Measurements from ENCODE around the gene ZMYND10. TPM values are rescaled to one million over a fixed set of nuclear protein-coding genes. Genes with fewer than 3 reads are reported as not detected.

ZMYND10 gene
- polyA plus RNA-seq, 1 of the 3 experiments (the other 2 are of a cell fraction): 0.95 TPM

DNA sequence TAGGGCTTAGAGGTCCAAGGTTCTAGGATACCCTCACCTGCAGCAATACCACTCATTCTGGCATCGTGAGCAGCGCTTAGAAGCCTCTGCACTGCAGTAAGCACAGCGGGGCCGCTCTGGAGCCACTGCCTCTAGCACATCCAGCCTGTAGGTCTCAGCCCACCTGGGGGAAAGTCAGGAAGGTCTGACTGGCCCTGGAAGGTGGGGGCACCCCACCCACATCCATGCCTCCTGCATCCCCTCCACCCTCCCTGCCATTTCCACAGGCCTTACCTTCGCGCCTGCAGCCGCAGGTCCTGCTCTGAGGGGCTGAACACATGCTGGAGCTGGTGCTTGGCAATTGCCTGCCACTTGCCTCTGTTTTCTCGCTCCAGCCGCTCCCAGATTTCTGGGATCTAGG, 4.0 kb downstream of the ZMYND10 start:
- H3K4me1 ChIP-seq (ENCODE audit: control insufficient read depth in 1 of 2, insufficient read depth in 2 of 2, low read depth in 1 of 2, low read length in 1 of 2): peaks cover 5 to 14% of the 10 kb centered on the region in 2 experiments; a peak in 2 of 4 replicates
- WGBS (ENCODE audit: low lambda C conversion rate): 97% methylated on average over 7 of the region's 9 CpGs
- H3K27me3 ChIP-seq (ENCODE audit: insufficient read depth): no peaks in the 10 kb centered on the region
- H3K4me3 ChIP-seq (ENCODE audit: low read depth in 2 of 2, low read length in 1 of 2): no peak overlapping the region
- no peak for DNase-seq
- CTCF ChIA-PET: interaction anchor here (1.3 to 4.7 kb wide), 3 partner anchors 9 to 220 kb away, joined by 3 to 26 read pairs (median 3); partner anchors contain the start of gene NPRL2
- no peaks in the 10 kb centered on the region for H3K9me3 ChIP-seq
- TF ChIP-seq GATA2 (CRISPR knock-in tag; IDR thresholded peaks at IDR 0.05) (no peak), ELF1 (IDR thresholded peaks at IDR 0.05) (no peak), FOSL2 (IDR thresholded peaks at IDR 0.05; ENCODE audit: borderline replicate concordance, low read depth) (no peak), TCF12 (IDR thresholded peaks at IDR 0.05) (no peak), CTCF (IDR thresholded peaks at IDR 0.05) (no peak), USF1 (IDR thresholded peaks at IDR 0.05; ENCODE audit: borderline replicate concordance, low read depth) (no peak), TEAD4 (IDR thresholded peaks at IDR 0.05; ENCODE audit: borderline replicate concordance, insufficient read depth) (no peak), NFIC (IDR thresholded peaks at IDR 0.05; ENCODE audit: borderline replicate concordance) (no peak), MXI1 (IDR thresholded peaks at IDR 0.05; ENCODE audit: low read depth, low read length) (no peak), IRF3 (IDR thresholded peaks at IDR 0.05; ENCODE audit: low read depth, low read length) (no peak), TAF1 (IDR thresholded peaks at IDR 0.05; ENCODE audit: borderline replicate concordance, low read depth, low read length) (no peak), NRF1 (IDR thresholded peaks at IDR 0.05; ENCODE audit: low read depth, low read length) (no peak)
- no peak overlapping the region for H3K4me2 ChIP-seq
- H3K79me2 ChIP-seq (ENCODE audit: insufficient read depth): peaks cover 15% of the 10 kb centered on the region
- no peaks in the 10 kb centered on the region for H3F3A ChIP-seq (replicated peaks; ENCODE audit: insufficient read depth)
- H4K20me1 ChIP-seq (ENCODE audit: insufficient read depth): no peaks in the 10 kb centered on the region
- H3K36me3 ChIP-seq (replicated peaks in 1 of 2; ENCODE audit: control insufficient read depth in 1 of 2, insufficient read depth in 2 of 2, low read length in 1 of 2): no peaks in the 10 kb centered on the region
- H2AFZ ChIP-seq (ENCODE audit: low read depth): no peak overlapping the region
- H3K27ac ChIP-seq (ENCODE audit: low read depth in 2 of 2, low read length in 1 of 2): no peak overlapping the region
- no peak overlapping the region for H3K9ac ChIP-seq
- no peaks in the 10 kb centered on the region for H3K9me2 ChIP-seq
- POLR2A ChIA-PET: no interaction called here

- H3K36me3 ChIP-seq (replicated peaks in 1 of 2; ENCODE audit: control insufficient read depth in 1 of 2, insufficient read depth in 2 of 2, low read length in 1 of 2): no peaks in the 10 kb centered on the region
- H3K4me3 ChIP-seq (ENCODE audit: low read depth in 2 of 2, low read length in 1 of 2): no peak within 1 kb of the TSS
- H3K27ac ChIP-seq (ENCODE audit: low read depth in 2 of 2, low read length in 1 of 2): no peak within 1 kb of the TSS
- H4K20me1 ChIP-seq (ENCODE audit: insufficient read depth): no peaks in the 10 kb centered on the region
- H3K9me3 ChIP-seq: no peaks in the 10 kb centered on the region
- H3F3A ChIP-seq (replicated peaks; ENCODE audit: insufficient read depth): no peaks in the 10 kb centered on the region
- POLR2A ChIA-PET: no interaction called here
- H3K79me2 ChIP-seq (ENCODE audit: insufficient read depth): peaks cover 24% of the 10 kb centered on the region
- no peak for DNase-seq
- no peak within 1 kb of the TSS for H2AFZ ChIP-seq (ENCODE audit: low read depth)
- no peaks in the 10 kb centered on the region for H3K9me2 ChIP-seq
- TF ChIP-seq TCF12 (IDR thresholded peaks at IDR 0.05): no peak
- no peak for TF ChIP-seq CTCF (IDR thresholded peaks at IDR 0.05)
- TF ChIP-seq MEF2A (IDR thresholded peaks at IDR 0.05; ENCODE audit: borderline replicate concordance, low read depth): no peak
- TF ChIP-seq NRF1 (IDR thresholded peaks at IDR 0.05; ENCODE audit: low read depth, low read length): no peak
- no peak for TF ChIP-seq RAD21 (IDR thresholded peaks at IDR 0.05; ENCODE audit: low read length)
- no peak for TF ChIP-seq GATA2 (CRISPR knock-in tag; IDR thresholded peaks at IDR 0.05)
- no peak for TF ChIP-seq PBX3 (IDR thresholded peaks at IDR 0.05)
- no peak for TF ChIP-seq CHD2 (IDR thresholded peaks at IDR 0.05; ENCODE audit: low read length, partially characterized antibody)
- TF ChIP-seq MXI1 (IDR thresholded peaks at IDR 0.05; ENCODE audit: low read depth, low read length): no peak
- CTCF ChIA-PET: interaction anchor here (0.9 to 6.8 kb wide), 4 partner anchors 8 to 88 kb away, joined by 3 to 40 read pairs (median 3); partner anchors contain the start of genes CYB561D2 and NPRL2
- H3K9ac ChIP-seq: no peak within 1 kb of the TSS
- H3K27me3 ChIP-seq (ENCODE audit: insufficient read depth): no peaks in the 10 kb centered on the region
- no peak within 1 kb of the TSS for H3K4me2 ChIP-seq
- 96% methylated on average over 59 of the region's 85 CpGs for WGBS (ENCODE audit: low lambda C conversion rate)
- peaks cover 5 to 21% of the 10 kb centered on the region in 2 experiments; a peak in 3 of 4 replicates for H3K4me1 ChIP-seq (ENCODE audit: control insufficient read depth in 1 of 2, insufficient read depth in 2 of 2, low read depth in 1 of 2, low read length in 1 of 2)
Observed at GRCh38 chr3:50340448-50341329, 4.8 kb downstream of the ZMYND10 start, which contains the start of gene RASSF1. TSS of gene RASSF1 (minus strand) at chr3:50340836. CDS start at chr3:50340805, 31 bp downstream.

Data from SK-N-SH (cell line).